Measurements from ENCODE around the gene COX20.

GRCh38 chr1:244866355-244866754 is 30.9 kb downstream of the COX20 start:
- TF ChIP-seq, protein P1, sequence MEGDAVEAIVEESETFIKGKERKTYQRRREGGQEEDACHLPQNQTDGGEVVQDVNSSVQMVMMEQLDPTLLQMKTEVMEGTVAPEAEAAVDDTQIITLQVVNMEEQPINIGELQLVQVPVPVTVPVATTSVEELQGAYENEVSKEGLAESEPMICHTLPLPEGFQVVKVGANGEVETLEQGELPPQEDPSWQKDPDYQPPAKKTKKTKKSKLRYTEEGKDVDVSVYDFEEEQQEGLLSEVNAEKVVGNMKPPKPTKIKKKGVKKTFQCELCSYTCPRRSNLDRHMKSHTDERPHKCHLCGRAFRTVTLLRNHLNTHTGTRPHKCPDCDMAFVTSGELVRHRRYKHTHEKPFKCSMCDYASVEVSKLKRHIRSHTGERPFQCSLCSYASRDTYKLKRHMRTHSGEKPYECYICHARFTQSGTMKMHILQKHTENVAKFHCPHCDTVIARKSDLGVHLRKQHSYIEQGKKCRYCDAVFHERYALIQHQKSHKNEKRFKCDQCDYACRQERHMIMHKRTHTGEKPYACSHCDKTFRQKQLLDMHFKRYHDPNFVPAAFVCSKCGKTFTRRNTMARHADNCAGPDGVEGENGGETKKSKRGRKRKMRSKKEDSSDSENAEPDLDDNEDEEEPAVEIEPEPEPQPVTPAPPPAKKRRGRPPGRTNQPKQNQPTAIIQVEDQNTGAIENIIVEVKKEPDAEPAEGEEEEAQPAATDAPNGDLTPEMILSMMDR (IDR thresholded peaks at IDR 0.05): no peak
- no peak for TF ChIP-seq POLR2A (IDR thresholded peaks at IDR 0.05; ENCODE audit: low read depth)
- TF ChIP-seq EP300 (IDR thresholded peaks at IDR 0.05): no peak
